Measurements from ENCODE around the gene BRF1.

BRF1 gene

GRCh38 chr14:105162669-105162979, 138.2 kb downstream of the BRF1 start:
- DNase-seq (ENCODE audit: low read depth in 2 of 2, low spot score in 1 of 2) = no peak

- no peak for DNase-seq (ENCODE audit: low read depth in 2 of 2, low spot score in 1 of 2)
Observed at GRCh38 chr14:105161964-105162668, 138.7 kb downstream of the BRF1 start.

- DNase-seq (ENCODE audit: low read depth in 2 of 2, low spot score in 1 of 2) = no peak
Observed at GRCh38 chr14:105161309-105161708, 139.5 kb downstream of the BRF1 start.

GRCh38 chr14:105160776-105161175, 140.0 kb downstream of the BRF1 start:
- DNase-seq (ENCODE audit: low read depth in 2 of 2, low spot score in 1 of 2) = no peak

- no peak for DNase-seq (ENCODE audit: low read depth in 2 of 2, low spot score in 1 of 2)
Observed at GRCh38 chr14:105159344-105159743, 141.5 kb downstream of the BRF1 start.
